ENCODE measurements around the gene ARHGAP28.

Gene ARHGAP28

DNA sequence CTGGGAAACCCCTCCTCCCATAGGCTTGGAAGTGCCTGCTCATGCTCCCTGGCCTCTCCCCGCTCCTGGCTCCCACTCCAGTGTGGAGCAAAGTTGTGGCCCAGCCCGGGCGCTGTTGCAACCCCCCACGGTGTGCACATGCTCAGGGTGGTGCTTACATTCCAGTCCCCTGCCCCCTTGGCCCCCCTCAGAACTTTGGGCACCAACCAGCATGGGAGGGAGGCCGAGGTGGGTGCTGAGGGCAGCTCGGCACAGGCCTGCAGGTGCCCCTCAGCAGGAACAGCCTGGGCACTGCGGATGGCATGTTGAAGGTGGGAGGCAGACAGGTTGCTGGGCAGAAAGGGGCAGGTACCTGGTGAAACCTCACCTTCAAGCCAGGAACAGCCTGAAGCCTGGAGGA, 125.3 kb downstream of the ARHGAP28 start:
- TF ChIP-seq, protein P1, sequence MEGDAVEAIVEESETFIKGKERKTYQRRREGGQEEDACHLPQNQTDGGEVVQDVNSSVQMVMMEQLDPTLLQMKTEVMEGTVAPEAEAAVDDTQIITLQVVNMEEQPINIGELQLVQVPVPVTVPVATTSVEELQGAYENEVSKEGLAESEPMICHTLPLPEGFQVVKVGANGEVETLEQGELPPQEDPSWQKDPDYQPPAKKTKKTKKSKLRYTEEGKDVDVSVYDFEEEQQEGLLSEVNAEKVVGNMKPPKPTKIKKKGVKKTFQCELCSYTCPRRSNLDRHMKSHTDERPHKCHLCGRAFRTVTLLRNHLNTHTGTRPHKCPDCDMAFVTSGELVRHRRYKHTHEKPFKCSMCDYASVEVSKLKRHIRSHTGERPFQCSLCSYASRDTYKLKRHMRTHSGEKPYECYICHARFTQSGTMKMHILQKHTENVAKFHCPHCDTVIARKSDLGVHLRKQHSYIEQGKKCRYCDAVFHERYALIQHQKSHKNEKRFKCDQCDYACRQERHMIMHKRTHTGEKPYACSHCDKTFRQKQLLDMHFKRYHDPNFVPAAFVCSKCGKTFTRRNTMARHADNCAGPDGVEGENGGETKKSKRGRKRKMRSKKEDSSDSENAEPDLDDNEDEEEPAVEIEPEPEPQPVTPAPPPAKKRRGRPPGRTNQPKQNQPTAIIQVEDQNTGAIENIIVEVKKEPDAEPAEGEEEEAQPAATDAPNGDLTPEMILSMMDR (IDR thresholded peaks at IDR 0.05; ENCODE audit: low read depth, low read length) = no peak
- no peak for DNase-seq (ENCODE audit: extremely low read depth, low read depth)

DNA sequence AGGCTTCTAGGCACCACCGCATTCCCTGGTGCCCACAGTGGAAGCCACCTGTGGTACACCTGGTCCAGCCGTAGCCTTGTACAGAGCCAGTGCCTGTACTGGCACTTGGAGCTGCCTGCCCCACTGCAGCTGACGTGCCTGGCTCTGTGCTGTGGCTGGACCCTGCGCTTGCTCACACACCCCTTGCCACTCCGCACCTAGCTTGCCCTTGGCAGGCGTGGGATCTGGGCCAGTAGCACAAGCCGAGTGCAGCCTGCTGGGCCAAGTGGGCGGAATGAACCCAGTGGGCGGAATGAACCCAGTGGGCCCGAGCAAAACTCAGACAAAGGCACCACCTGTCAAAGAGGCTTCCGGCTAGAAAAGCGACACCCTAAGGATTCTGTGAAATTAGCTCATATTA, 126.3 kb downstream of the ARHGAP28 start:
- no peak for DNase-seq (ENCODE audit: extremely low read depth, low read depth)
- TF ChIP-seq, protein P1 (IDR thresholded peaks at IDR 0.05; ENCODE audit: low read depth, low read length) = no peak

GRCh38 chr18:6857300-6857699, 127.8 kb downstream of the ARHGAP28 start:
- DNase-seq (ENCODE audit: extremely low read depth, low read depth) = no peak
- TF ChIP-seq, protein P1 (IDR thresholded peaks at IDR 0.05; ENCODE audit: low read depth, low read length) = no peak

- TF ChIP-seq, protein P1 (IDR thresholded peaks at IDR 0.05; ENCODE audit: low read depth, low read length) = no peak
- no peak for DNase-seq (ENCODE audit: extremely low read depth, low read depth)
Observed at GRCh38 chr18:6859676-6860422, 130.3 kb downstream of the ARHGAP28 start.

DNA sequence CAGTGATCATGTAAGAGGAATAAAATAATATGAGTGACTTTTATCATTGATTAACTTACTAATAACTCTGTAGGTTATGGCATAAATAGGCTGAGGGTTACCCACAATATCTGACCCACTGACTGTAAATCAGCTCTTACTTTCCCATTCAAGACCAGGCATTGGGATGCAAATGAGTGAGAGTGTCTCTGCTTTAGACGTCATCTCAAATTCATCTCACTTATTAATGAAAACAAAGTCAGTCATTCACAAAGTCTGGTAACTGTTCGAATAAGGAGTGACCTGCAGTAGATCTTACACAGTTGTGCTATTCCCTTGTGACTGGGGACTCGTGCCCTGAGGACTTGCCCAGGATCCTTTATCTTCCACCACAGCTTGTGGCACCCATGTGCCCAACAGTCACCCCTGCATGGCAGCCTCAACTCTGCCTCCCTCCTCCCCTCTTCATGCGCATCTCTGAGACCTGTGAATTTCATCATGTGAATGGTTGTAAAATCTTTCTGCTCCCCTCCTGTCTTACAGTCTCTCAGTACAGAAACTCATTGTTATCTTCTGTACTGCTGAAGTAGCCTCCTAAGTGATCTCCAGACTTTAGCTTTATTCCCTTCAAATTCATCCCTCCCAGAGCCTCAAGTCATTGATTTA, 131.4 kb downstream of the ARHGAP28 start:
- TF ChIP-seq, protein P1 (IDR thresholded peaks at IDR 0.05; ENCODE audit: low read depth, low read length) = no peak
- no peak for DNase-seq (ENCODE audit: extremely low read depth, low read depth)

GRCh38 chr18:6865251-6865650, 135.7 kb downstream of the ARHGAP28 start:
- TF ChIP-seq, protein P1 (IDR thresholded peaks at IDR 0.05; ENCODE audit: low read depth, low read length) = no peak
- no peak for DNase-seq (ENCODE audit: extremely low read depth, low read depth)

DNA sequence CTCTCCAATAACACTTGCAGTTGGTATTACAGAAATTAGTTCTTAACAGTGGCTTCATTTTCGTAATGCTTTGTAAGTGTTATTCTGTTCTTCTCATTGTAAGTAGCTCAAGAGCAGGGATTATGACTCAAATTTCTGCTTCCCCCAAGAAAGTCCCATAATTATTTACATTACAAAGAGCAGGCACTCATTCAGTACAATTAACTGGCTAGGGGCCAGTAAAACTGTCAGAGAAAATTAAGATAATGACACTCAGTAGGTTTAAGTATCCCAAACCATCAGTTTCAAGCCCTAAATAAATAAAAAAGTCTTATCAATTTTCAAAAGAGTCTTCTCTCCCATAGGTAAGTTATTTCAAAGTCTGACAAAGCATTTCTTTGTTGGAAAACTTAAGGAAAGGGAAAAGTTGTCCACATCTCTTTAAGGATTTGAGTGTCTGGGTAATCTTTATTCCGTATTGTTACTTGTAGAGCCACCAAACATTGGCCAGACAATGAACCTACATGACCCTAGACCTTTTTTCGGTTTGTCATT, 137.1 kb downstream of the ARHGAP28 start:
- TF ChIP-seq, protein P1 (IDR thresholded peaks at IDR 0.05; ENCODE audit: low read depth, low read length) = no peak
- DNase-seq (ENCODE audit: extremely low read depth, low read depth) = no peak

Data from AG09319 (cell line).